Measurements from ENCODE around the gene PSMB7.

Gene PSMB7

DNA sequence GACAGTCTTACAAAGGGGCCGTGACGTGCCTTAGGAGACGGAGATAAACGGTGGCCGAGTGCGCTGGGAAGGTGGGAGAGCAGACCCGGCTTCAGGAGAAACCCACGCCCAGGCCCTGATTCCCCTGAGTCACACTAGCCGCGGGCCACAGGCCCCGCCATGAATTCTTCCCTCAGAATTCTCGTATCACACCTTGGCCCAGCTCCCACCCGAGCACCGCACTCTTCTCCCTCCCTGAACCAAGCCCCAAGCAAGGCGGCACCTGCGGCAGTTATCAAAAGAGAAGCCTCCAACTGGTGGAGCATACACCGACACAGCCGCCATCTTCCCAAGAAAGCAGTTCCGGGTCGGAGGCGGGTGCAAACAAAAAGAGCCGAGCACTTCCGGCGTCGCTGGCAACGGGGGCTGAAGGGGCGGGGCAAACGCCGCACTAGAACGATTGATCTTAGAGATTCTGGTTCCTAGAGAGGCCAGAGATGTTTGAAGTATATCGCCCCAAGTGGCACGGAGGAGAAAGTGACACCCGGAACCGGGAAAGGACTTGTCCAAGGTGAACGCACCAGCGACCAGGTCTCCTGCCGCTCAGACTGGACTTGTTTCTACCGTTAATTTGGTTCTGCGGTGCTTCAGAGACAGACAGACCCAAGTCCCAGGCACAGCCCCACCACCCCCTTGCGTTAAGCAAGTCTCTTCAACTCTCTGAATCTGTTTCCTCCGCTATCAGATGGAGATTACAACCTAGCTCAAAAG is at the start of gene PSMB7:
Gene PSMB7, minus strand, starts transcription at position 341 of the 750 bp plus-strand sequence. Its CDS starts 17 bp downstream, at position 324.
- TF ChIP-seq, protein P1, sequence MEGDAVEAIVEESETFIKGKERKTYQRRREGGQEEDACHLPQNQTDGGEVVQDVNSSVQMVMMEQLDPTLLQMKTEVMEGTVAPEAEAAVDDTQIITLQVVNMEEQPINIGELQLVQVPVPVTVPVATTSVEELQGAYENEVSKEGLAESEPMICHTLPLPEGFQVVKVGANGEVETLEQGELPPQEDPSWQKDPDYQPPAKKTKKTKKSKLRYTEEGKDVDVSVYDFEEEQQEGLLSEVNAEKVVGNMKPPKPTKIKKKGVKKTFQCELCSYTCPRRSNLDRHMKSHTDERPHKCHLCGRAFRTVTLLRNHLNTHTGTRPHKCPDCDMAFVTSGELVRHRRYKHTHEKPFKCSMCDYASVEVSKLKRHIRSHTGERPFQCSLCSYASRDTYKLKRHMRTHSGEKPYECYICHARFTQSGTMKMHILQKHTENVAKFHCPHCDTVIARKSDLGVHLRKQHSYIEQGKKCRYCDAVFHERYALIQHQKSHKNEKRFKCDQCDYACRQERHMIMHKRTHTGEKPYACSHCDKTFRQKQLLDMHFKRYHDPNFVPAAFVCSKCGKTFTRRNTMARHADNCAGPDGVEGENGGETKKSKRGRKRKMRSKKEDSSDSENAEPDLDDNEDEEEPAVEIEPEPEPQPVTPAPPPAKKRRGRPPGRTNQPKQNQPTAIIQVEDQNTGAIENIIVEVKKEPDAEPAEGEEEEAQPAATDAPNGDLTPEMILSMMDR (IDR thresholded peaks at IDR 0.05; ENCODE audit: insufficient read depth, missing control alignments), result peak; percentile 74
- DNase-seq (ENCODE audit: insufficient read length, low spot score) (peak; percentile 76), FAIRE-seq (no peak)

DNA sequence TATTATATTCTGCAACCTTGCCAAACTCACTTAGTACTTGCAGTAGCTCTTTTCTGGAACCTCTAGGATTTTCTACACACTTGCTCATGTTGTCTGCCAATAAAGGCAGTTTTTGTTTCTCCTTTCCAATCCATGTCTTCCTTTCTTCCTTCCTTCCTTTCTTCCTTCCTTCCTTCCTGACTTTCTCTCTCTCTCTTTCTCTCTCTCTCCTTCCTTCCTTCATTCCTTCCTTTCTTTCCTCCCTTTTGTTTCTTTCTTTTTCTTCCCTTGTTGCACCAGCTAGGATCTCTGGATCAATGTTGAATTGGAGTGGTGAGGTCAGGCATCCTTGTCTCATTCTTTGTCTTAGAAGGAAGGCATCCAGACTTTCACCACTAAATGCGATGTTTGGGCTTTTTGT is 47.5 kb upstream of the PSMB7 start:
- DNase-seq (ENCODE audit: insufficient read length, low spot score), result no peak

DNA sequence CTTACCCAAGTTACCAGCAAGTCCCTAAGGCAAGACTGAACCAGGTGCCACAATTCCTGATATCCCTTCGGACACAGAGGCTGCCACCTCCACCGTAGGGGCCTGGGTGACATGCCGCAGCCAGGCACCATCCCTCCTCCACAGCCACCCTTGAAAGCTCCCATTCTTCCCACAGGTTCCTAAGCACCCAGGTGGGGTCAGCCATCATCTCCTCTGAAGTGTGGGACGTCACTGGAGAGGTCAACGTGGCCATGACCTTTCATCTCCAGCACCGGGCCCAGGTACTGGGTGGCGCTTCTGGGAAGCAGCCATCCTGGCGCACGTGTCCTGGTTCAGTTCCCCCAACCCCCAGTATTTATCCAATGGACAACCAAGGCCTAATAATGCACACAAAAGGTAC is 43.2 kb upstream of the PSMB7 start:
- DNase-seq (ENCODE audit: insufficient read length, low spot score) (no peak), FAIRE-seq (no peak)
- TF ChIP-seq, protein P1 (IDR thresholded peaks at IDR 0.05; ENCODE audit: insufficient read depth, missing control alignments), result no peak

More for the DNA sequence above, 47.5 kb upstream of the PSMB7 start:
- TF ChIP-seq, protein P1 (IDR thresholded peaks at IDR 0.05; ENCODE audit: insufficient read depth, missing control alignments), result no peak
- no peak for FAIRE-seq

DNA sequence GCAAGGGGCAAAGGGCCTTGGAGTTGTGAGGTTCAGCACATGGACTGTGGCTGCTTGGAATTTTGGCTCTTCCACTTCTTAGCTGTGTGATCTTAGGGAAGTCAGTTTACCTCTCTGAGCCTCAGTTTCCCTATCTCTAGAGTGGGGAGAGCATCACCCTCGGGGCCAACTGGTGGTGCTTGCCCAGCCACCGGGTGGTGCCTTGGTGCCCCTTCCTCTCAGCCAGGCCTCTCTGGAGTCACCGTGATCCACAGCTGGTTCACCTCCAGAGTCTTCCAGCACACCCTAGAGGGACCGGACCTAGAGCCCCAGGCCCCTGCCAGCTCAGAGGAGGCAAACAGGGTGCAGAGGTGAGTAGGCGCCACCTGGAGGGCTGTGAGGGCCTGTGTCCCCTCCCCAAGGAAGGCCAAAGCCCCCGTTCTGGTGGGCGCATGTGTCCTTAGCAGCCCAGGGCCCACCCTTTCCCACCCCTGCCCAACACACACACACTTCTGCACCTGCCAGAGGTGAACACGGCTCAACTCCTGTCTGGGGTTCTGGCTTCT is 42.7 kb upstream of the PSMB7 start:
- DNase-seq (ENCODE audit: insufficient read length, low spot score), result no peak
- TF ChIP-seq, protein P1 (IDR thresholded peaks at IDR 0.05; ENCODE audit: insufficient read depth, missing control alignments), result no peak
- no peak for FAIRE-seq

DNA sequence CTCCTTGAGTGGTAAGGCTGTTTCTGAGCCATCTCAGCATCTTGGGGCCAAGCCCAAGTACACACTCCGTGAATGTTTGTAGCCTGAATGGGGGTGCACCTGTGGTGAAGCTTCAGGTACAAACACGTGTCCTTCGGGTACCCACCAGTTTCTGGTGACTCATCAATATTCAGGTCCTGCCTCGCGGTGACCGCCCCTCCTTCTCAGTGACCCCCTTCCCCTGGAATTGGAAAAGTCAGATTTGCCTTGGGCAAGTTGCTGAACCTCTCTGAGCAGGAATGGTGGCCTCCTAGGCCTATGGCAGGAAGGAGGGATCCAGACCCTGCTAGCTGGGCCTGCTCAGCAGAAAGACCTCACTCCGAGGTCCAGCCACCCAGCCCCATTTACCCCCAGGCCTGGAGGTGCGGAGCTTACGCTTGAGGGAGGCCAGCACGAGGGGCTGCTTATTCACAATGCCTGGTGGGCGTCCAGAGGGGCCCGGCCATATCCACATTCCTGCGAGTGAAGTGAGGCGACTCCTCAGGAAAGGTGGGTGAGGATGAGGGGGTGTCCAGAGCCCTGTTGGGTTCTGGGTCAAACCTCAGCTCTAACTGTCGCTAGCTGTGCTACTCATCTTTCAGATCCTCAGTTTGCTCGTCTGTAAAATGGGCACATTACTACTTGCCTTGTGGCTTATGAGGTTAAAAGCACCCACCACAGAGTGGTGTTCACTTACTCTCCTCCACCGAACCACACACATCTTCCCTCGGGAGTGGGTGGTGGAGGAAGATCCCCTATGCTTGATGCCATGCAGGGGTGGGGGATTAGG is 42.0 kb upstream of the PSMB7 start:
- FAIRE-seq, result no peak
- no peak for DNase-seq (ENCODE audit: insufficient read length, low spot score)
- TF ChIP-seq, protein P1 (IDR thresholded peaks at IDR 0.05; ENCODE audit: insufficient read depth, missing control alignments), result no peak

DNA sequence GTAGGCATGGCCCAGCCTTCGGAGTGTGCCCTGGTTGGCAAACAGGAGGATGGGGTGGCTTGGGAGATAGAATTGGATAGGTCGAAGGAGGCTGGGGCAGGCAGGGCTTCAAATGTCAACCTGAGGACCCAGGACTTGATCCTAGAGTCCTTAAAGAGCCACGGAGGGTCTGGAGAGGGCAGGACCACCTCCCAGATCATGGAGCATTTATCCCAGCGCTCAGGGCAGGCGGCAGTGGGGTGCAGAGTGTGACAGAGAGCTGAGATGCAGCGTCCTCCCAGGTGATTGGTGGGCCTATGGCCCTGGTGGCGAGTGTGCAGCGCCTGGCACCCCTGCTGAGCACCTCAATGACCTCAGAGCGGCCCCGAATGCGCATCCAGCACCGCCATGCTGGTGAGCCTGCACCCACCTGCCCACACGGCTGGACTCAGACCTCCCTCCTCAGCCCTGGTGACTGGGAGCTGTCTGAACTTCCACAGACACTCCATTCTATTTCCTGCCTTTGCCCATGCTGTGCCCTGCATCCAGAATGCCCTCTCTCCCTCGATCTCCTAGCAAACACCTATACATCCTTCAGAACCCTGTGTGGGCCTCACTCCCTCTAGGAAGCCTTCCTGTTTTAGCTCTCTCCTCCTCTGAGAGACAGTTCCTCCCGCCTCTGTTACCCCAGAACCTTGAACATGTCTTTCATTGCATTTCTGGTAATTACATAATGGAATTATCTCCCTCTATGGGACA is 41.3 kb upstream of the PSMB7 start:
- FAIRE-seq (no peak), DNase-seq (ENCODE audit: insufficient read length, low spot score) (no peak)
- TF ChIP-seq, protein P1 (IDR thresholded peaks at IDR 0.05; ENCODE audit: insufficient read depth, missing control alignments), result no peak

Measured in D721Med (cell line).